ENCODE data around the gene ARVCF. TPM values are rescaled to one million over a fixed set of nuclear protein-coding genes. Genes with fewer than 3 reads are reported as not detected.

ARVCF gene
- total and polyA plus RNA-seq, 9 of the 15 experiments (the other 6 are each of a cell fraction or from before 2014, with no cell fraction given), result 0.03 to 97.4 (median 15.6) TPM

GRCh38 chr22:19959043-19959586 lies 57.5 kb downstream of the ARVCF start (continued):
- TF ChIP-seq STAT6 (CRISPR knock-in tag; IDR thresholded peaks at IDR 0.05), result 0 out of 2 replicates have a peak, but pooled peaks have one; percentile 83
- peak; percentile 11; the same call in 1 of the 2 replicates for TF ChIP-seq SAFB (IDR thresholded peaks at IDR 0.05; ENCODE audit: borderline replicate concordance, low read depth, low read length)
- TF ChIP-seq POLR2AphosphoS2 (IDR thresholded peaks at IDR 0.05; ENCODE audit: low read length), result peak; percentile 98
- TF ChIP-seq ATF1 (CRISPR knock-in tag; IDR thresholded peaks at IDR 0.05), result no peak
- TF ChIP-seq ATF1 (tag; IDR thresholded peaks at IDR 0.05), result peak; percentile 63
- peak; percentile 59 for TF ChIP-seq TBP (optimal IDR thresholded peaks at IDR 0.05; ENCODE audit: low read depth, low read length)
- TF ChIP-seq CHD7 (IDR thresholded peaks at IDR 0.05; ENCODE audit: low read depth, low read length), result no peak
- peak; percentile 8 for TF ChIP-seq CHD1 (IDR thresholded peaks at IDR 0.05; ENCODE audit: low read length)
- TF ChIP-seq STAT5A (IDR thresholded peaks at IDR 0.05; ENCODE audit: borderline replicate concordance, low read length), result no peak
- TF ChIP-seq CBFA2T2 (conservative IDR thresholded peaks at IDR 0.05), result no peak
- no peak for TF ChIP-seq EZH2 (IDR thresholded peaks at IDR 0.05; ENCODE audit: borderline replicate concordance, low read depth, low read length)
- no peak for TF ChIP-seq ZNF140 (CRISPR knock-in tag; IDR thresholded peaks at IDR 0.05)
- peak in 2 of 3 experiments; percentile 62 to 87 for TF ChIP-seq YY1 (IDR thresholded peaks at IDR 0.05; ENCODE audit: borderline replicate concordance in 1 of 3, control insufficient read depth in 1 of 3, extremely low read depth in 1 of 3, insufficient read depth in 3 of 3, insufficient read length in 1 of 3, insufficient replicate concordance in 2 of 3, low read depth in 1 of 3, low read length in 2 of 3)
- peak; percentile 56; the same call in 1 of the 2 replicates for TF ChIP-seq MYC (IDR thresholded peaks at IDR 0.05; ENCODE audit: low read depth, low read length)
- TF ChIP-seq MYC (CRISPR knock-in tag; IDR thresholded peaks at IDR 0.05; ENCODE audit: borderline replicate concordance, low read depth), result no peak

All from K562 (cell line).